HG02852 (cell line): ENCODE measurements around the gene RAB31.
"Not testable (repeated sequence)": the region's sequence is repeated elsewhere in the genome, so short reads cannot be mapped to it uniquely, and the experiment has no call there.

Source experiments
- ATAC-seq: cut with Tn5 transposase; IDR thresholded peaks from one replicate; pipeline ENCODE4 v1.9.1; 2021; ENCODE audit warnings: mild to moderate bottlenecking, moderate library complexity; ENCODE audit not compliant: unreplicated experiment

Gene RAB31

GRCh38 chr18:9902264-9902663 lies 194.2 kb downstream of the RAB31 start:
- ATAC-seq: not testable (repeated sequence)

GRCh38 chr18:9902832-9903231 lies 194.7 kb downstream of the RAB31 start:
- ATAC-seq: no peak

GRCh38 chr18:9905401-9905922 lies 197.4 kb downstream of the RAB31 start:
- no peak for ATAC-seq

- ATAC-seq: no peak
Measured at GRCh38 chr18:9906481-9906880, 198.4 kb downstream of the RAB31 start.

- no peak for ATAC-seq
Measured at GRCh38 chr18:9907867-9908266, 199.8 kb downstream of the RAB31 start.

GRCh38 chr18:9910071-9910470 lies 202.0 kb downstream of the RAB31 start:
- ATAC-seq: no peak

GRCh38 chr18:9910661-9911060 lies 202.6 kb downstream of the RAB31 start:
- no peak for ATAC-seq

- ATAC-seq: no peak
Measured at GRCh38 chr18:9911226-9911625, 203.1 kb downstream of the RAB31 start.
